K562 (cell line): ENCODE results near the gene DCUN1D2. TPM values are rescaled to one million over a fixed set of nuclear protein-coding genes. Genes with fewer than 3 reads are reported as not detected.

Source experiments
- ATAC-seq: fragments of 200-7000 bp; cut with Tn5 transposase; 3 replicates; pipeline ENCODE4 v1.9.1; 2020; ENCODE audit warnings: moderate library complexity
- BruUV-seq: library from RNA; stranded (reverse); fragments of 400-500 nt; replicated peaks from 2 replicates; lab custom pipeline; 2021; lab: Mats Ljungman, UMichigan
- CTCF ChIA-PET: fragments of 300-600 bp; formaldehyde crosslinking; extraction: SDS; loops from one replicate; lab custom pipeline; 2021; ENCODE audit warnings: low intra/inter-chr PET ratio; lab: Yijun Ruan, JAX
- POLR2A ChIA-PET: fragments of 300-600, 350-650 bp; sonication (Branson Sonifier 250); formaldehyde crosslinking; extraction: SDS; loops from one replicate; lab custom pipeline; 2021; ENCODE audit warnings: antibody characterized with exemption, inconsistent platforms; lab: Yijun Ruan, JAX
- DNase-seq, 4 experiments: peaks; one replicate each; pipeline versions ENCODE4 v3.0.0 to v3.0.0-alpha.2; 2011 to 2018; ENCODE audit warnings: low spot score in 3 of 4, mixed read lengths in 3 of 4; ENCODE audit errors: extremely low read depth in 1 of 4
- FAIRE-seq: peaks from 2 replicates; lab custom pipeline; 2011; peaks lifted over from hg19 to GRCh38; lab: Jason Lieb, UNC
- H2AFZ ChIP-seq: 2 replicates; pipeline ENCODE4 v1.6.0; 2011; ENCODE audit warnings: low read depth, low read length, control low read depth, inconsistent platforms
- H3K27ac ChIP-seq: fragments of 200-600 bp; 3 replicates; pipeline ENCODE4 v1.8.0; 2011; ENCODE audit warnings: low read depth, mild to moderate bottlenecking, control low read depth, inconsistent platforms, low read length, moderate library complexity, mixed read lengths; ENCODE audit errors: extremely low read depth
- H3K27me3 ChIP-seq, 2 experiments: fragments of 300-600 bp in 1 of 2; 2 replicates in 1 of 2; 3 replicates in 1 of 2; pipeline versions ENCODE4 v1.6.0 to v1.8.0; 2011; ENCODE audit warnings: inconsistent platforms in 2 of 2, low read length in 2 of 2, mild to moderate bottlenecking in 1 of 2, mixed read lengths in 1 of 2, moderate library complexity in 1 of 2; ENCODE audit not compliant: control insufficient read depth in 2 of 2, insufficient read depth in 2 of 2
- H3K36me3 ChIP-seq: fragments of 300-600 bp; 3 replicates; pipeline ENCODE4 v1.8.0; 2011; ENCODE audit warnings: mild to moderate bottlenecking, low read length, inconsistent platforms; ENCODE audit not compliant: control insufficient read depth, insufficient read depth
- H3K4me1 ChIP-seq, 2 experiments: fragments of 200-600 bp in 1 of 2; replicated peaks in 1 of 2; 2 replicates in 1 of 2; 3 replicates in 1 of 2; pipeline versions ENCODE4 v1.5.1 to v1.8.0; 2011; ENCODE audit warnings: inconsistent platforms in 2 of 2, low read length in 2 of 2, mild to moderate bottlenecking in 1 of 2, mixed read lengths in 1 of 2, moderate library complexity in 1 of 2; ENCODE audit not compliant: control insufficient read depth in 2 of 2, insufficient read depth in 2 of 2
- H3K4me2 ChIP-seq: 2 replicates; pipeline ENCODE4 v1.6.1; 2011; ENCODE audit warnings: low read length, control low read depth, inconsistent platforms, mixed read lengths; ENCODE audit not compliant: insufficient read depth
- H3K4me3 ChIP-seq: fragments of 200-600 bp; sonication (generic), shearing (Covaris generic); 2 replicates; pipeline ENCODE4 v1.5.1; 2016; ENCODE audit warnings: control low read depth, inconsistent platforms
- H3K79me2 ChIP-seq: fragments of 200-600 bp; 3 replicates; pipeline ENCODE4 v1.8.0; 2011; ENCODE audit warnings: low read length, inconsistent platforms; ENCODE audit not compliant: control insufficient read depth, insufficient read depth
- H3K9ac ChIP-seq, 2 experiments: 2 replicates each; pipeline versions ENCODE4 v1.6.0 to v1.6.1; 2011; ENCODE audit warnings: low read depth in 2 of 2, low read length in 2 of 2, control low read depth in 1 of 2, inconsistent platforms in 1 of 2, mild to moderate bottlenecking in 1 of 2, mixed read lengths in 1 of 2; ENCODE audit not compliant: insufficient read depth in 1 of 2
- H3K9me1 ChIP-seq: one replicate; pipeline ENCODE4 v1.6.0; 2011; ENCODE audit warnings: inconsistent platforms, mild to moderate bottlenecking, low read length, moderate library complexity; ENCODE audit not compliant: control insufficient read depth, insufficient read depth
- H3K9me3 ChIP-seq: replicated peaks from 2 replicates; pipeline ENCODE4 v1.5.1; 2011; ENCODE audit warnings: low read depth, low read length, inconsistent platforms; ENCODE audit not compliant: control insufficient read depth, insufficient read depth
- H4K20me1 ChIP-seq: replicated peaks from 2 replicates; pipeline ENCODE4 v1.6.1; 2011; ENCODE audit warnings: low read length, inconsistent platforms, mixed read lengths; ENCODE audit not compliant: control insufficient read depth, insufficient read depth
- ARID2 ChIP-seq: fragments of 450-650 bp; IDR thresholded peaks from 2 replicates; pipeline ENCODE4 v1.6.1; 2017; ENCODE audit warnings: antibody characterized with exemption, mild to moderate bottlenecking
- ASH1L ChIP-seq: fragments of 450-650 bp; IDR thresholded peaks from 2 replicates; pipeline ENCODE4 v1.6.1; 2018; ENCODE audit warnings: borderline replicate concordance, mild to moderate bottlenecking, low read depth; ENCODE audit not compliant: partially characterized antibody
- CAMTA2 ChIP-seq: fragments of 250-450 bp; sonication (Bioruptor Pico); conservative IDR thresholded peaks from 2 replicates; pipeline ENCODE4 v1.5.1; 2022
- E4F1 ChIP-seq: fragments of 250-450 bp; sonication (Bioruptor Pico); IDR thresholded peaks from 2 replicates; pipeline ENCODE4 v1.5.0; 2021; ENCODE audit warnings: mild to moderate bottlenecking, borderline replicate concordance
- EP300 ChIP-seq: IDR thresholded peaks from 2 replicates; pipeline ENCODE4 v1.6.1; 2012; ENCODE audit warnings: low read length, improper control_type of control experiment
- ESRRB ChIP-seq: fragments of 250-450 bp; sonication (Bioruptor Pico); IDR thresholded peaks from 2 replicates; pipeline ENCODE4 v1.5.0; 2020; ENCODE audit warnings: mild to moderate bottlenecking, moderate library complexity, borderline replicate concordance
- JUNB ChIP-seq: fragments of 450-650 bp; formaldehyde crosslinking; conservative IDR thresholded peaks from 2 replicates; pipeline ENCODE4 v1.4.0; 2020; ENCODE audit warnings: mild to moderate bottlenecking
- MBD1 ChIP-seq: fragments of 250-450 bp; sonication (Bioruptor Pico); IDR thresholded peaks from 2 replicates; pipeline ENCODE4 v1.8.0; 2022; ENCODE audit warnings: inconsistent platforms
- MITF ChIP-seq: IDR thresholded peaks from 2 replicates; pipeline ENCODE4 v1.6.1; 2014; ENCODE audit warnings: antibody characterized with exemption
- NFYB ChIP-seq: IDR thresholded peaks from 2 replicates; pipeline ENCODE4 v1.6.1; 2011; ENCODE audit warnings: mild to moderate bottlenecking, moderate library complexity; ENCODE audit not compliant: insufficient read length; ENCODE audit errors: extremely low read depth
- NRF1 ChIP-seq, 2 experiments: fragments of 450-650 bp; IDR thresholded peaks in 1 of 2; conservative IDR thresholded peaks in 1 of 2; 2 replicates each; pipeline ENCODE4 v1.6.1; 2014; ENCODE audit warnings: mild to moderate bottlenecking in 2 of 2
- POLR2H ChIP-seq: IDR thresholded peaks from 2 replicates; pipeline ENCODE4 v1.6.1; 2016; ENCODE audit warnings: missing genetic modification characterization, low read depth, mild to moderate bottlenecking, control low read depth, missing compliant biosample characterization, moderate library complexity
- SMARCB1 ChIP-seq: IDR thresholded peaks from 2 replicates; pipeline ENCODE4 v1.6.1; 2011; ENCODE audit warnings: improper control_type of control experiment, low read depth; ENCODE audit not compliant: insufficient read length
- SP1 ChIP-seq: sonication (generic); formaldehyde crosslinking; IDR thresholded peaks from 2 replicates; pipeline ENCODE4 v1.8.1; 2022; ENCODE audit warnings: mild to moderate bottlenecking, missing genetic modification reagents
- SUPT5H ChIP-seq: fragments of 450-650 bp; IDR thresholded peaks from 2 replicates; pipeline ENCODE4 v1.6.1; 2016
- ZNF282 ChIP-seq: sonication (generic); formaldehyde crosslinking; IDR thresholded peaks from 2 replicates; pipeline ENCODE4 v1.8.1; 2023; ENCODE audit warnings: missing genetic modification reagents
- ZNF507 ChIP-seq: conservative IDR thresholded peaks from 2 replicates; pipeline ENCODE4 v1.6.1; 2017; ENCODE audit warnings: missing genetic modification characterization, missing compliant biosample characterization
- ZNF780A ChIP-seq: fragments of 250-450 bp; sonication (Bioruptor Pico); IDR thresholded peaks from 2 replicates; pipeline ENCODE4 v1.5.0; 2021; ENCODE audit warnings: mild to moderate bottlenecking
- ZZZ3 ChIP-seq: fragments of 450-650 bp; IDR thresholded peaks from 2 replicates; pipeline ENCODE4 v1.6.1; 2016; ENCODE audit warnings: antibody characterized with exemption, mild to moderate bottlenecking, moderate library complexity
- WGBS: fragments of 100-300 bp; shearing (Covaris generic); methylation state at CpG from one replicate; pipeline ENCODE4 v1.1.6; 2016; ENCODE audit warnings: low coverage, mixed read lengths; ENCODE audit not compliant: insufficient coverage; ENCODE audit errors: missing lambda C conversion rate; 5-methylcytosine and 5-hydroxymethylcytosine counted together
- in situ Hi-C: fragments of 300-500 bp; cut with MboI; formaldehyde crosslinking; loops from 4 replicates; pipeline ENCODE4 v1.15.0; 2018; ENCODE audit warnings: inconsistent platforms, mixed read lengths
- intact Hi-C: fragments of 100-400 bp; cut with micrococcal nuclease; formaldehyde crosslinking; loops from 2 replicates; pipeline ENCODE4 v1.14.2; 2022
- polyA plus RNA-seq, 8 experiments: library from polyadenylated mRNA; depleted of rRNA in 4 of 8; stranded (reverse) in 5 of 8; unstranded in 3 of 8; fragments of >200 nt; fragmentation: Nextera tagmentation in 2 of 8; fragmentation: Illumina TruSeq in 1 of 8; extraction: Ambion mirVana in 2 of 8; extraction: Trizol in 1 of 8; gene quantifications; 2 replicates each; pipeline versions ENCODE4 v1.2.1 to v1.2.3, GENCODE V29; 2011 to 2014; ENCODE audit warnings: inconsistent platforms in 1 of 8, missing spikeins in 1 of 8
- total RNA-seq, 7 experiments: library from RNA; depleted of rRNA in 6 of 7; stranded (reverse); fragments of >200 nt in 6 of 7; fragmentation: Illumina TruSeq in 2 of 7; extraction: Trizol in 2 of 7; gene quantifications; 2 replicates each; pipeline versions ENCODE4 v1.2.1 to v1.2.3, GENCODE V29; 2011 to 2021; ENCODE audit warnings: low replicate concordance in 1 of 7

Gene DCUN1D2
- total and polyA plus RNA-seq, 9 of the 15 experiments (the other 6 are each of a cell fraction or from before 2014, with no cell fraction given) = 2.1 to 16.8 (median 11.1) TPM

GRCh38 chr13:113527272-113527958 is 36.9 kb upstream of the DCUN1D2 start:
- Histone ChIP-seq H3K4me3 (no peak overlapping the region), H2AFZ (no peak overlapping the region), H4K20me1 (no peaks in the 10 kb centered on the region), H3K9me3 (no peaks in the 10 kb centered on the region), H3K4me1 (no peaks in the 10 kb centered on the region), H3K4me2 (no peak overlapping the region), H3K79me2 (no peaks in the 10 kb centered on the region), H3K27ac (no peak overlapping the region), H3K9me1 (no peaks in the 10 kb centered on the region), H3K36me3 (peaks cover 40% of the 10 kb centered on the region; the same call in 2 of the 3 replicates), H3K9ac (no peak overlapping the region), H3K27me3 (no peaks in the 10 kb centered on the region)
- intact Hi-C loops (no loop called here), in situ Hi-C loops (no loop called here)
- TF ChIP-seq NRF1 (conservative IDR thresholded peaks at IDR 0.05 in 1 of 2, IDR thresholded peaks at IDR 0.05 in 1 of 2) (no peak), MITF (no peak), ZZZ3 (no peak), E4F1 (no peak), ASH1L (no peak), ZNF282 (CRISPR knock-in tag) (no peak), SP1 (CRISPR knock-in tag) (no peak), NFYB (no peak), JUNB (no peak), SMARCB1 (no peak), ZNF507 (tag) (no peak), MBD1 (CRISPR knock-in tag) (no peak), POLR2H (tag) (no peak), ESRRB (no peak), SUPT5H (no peak), EP300 (no peak), ZNF780A (no peak), CAMTA2 (CRISPR knock-in tag) (no peak), ARID2 (no peak)
- ChIA-PET POLR2A (no interaction called here), CTCF (no interaction called here)
- FAIRE-seq (no peak), ATAC-seq (no peak), DNase-seq (no peak)
- 81% methylated on average over 15 of the region's 19 CpGs for WGBS
- BruUV-seq = no TSS peak
